HL-60 (cell line): Measurements from ENCODE around the gene YDJC.
A peak's percentile ranks its signal among the peaks of the same experiment; 100 is the strongest.

Experiments used
- CTCF ChIP-seq: IDR thresholded peaks from one replicate; pipeline ENCODE4 v1.5.1; 2011; ENCODE audit warnings: low read length, control low read depth, inconsistent platforms; ENCODE audit not compliant: insufficient read depth
- POLR2AphosphoS5 ChIP-seq: IDR thresholded peaks from 2 replicates; pipeline ENCODE4 v1.6.1; 2012; ENCODE audit warnings: low read depth
- SPI1 ChIP-seq: IDR thresholded peaks from 2 replicates; pipeline ENCODE4 v1.6.1; 2012; ENCODE audit warnings: low read depth, mild to moderate bottlenecking, borderline replicate concordance

- TF ChIP-seq CTCF = no peak
- TF ChIP-seq SPI1 = peak; percentile 32; the same call in 1 of the 2 replicates
- no peak; the same call in 1 of the 2 replicates for TF ChIP-seq POLR2AphosphoS5
Observed at GRCh38 chr22:21622011-21622918, 7.6 kb downstream of the YDJC start.
